HG02885 (cell line): ENCODE results near the gene ATP10A.
"Not testable (repeated sequence)": the region's sequence is repeated elsewhere in the genome, so short reads cannot be mapped to it uniquely, and the experiment has no call there.

ENCODE experiments used
- ATAC-seq: cut with Tn5 transposase; IDR thresholded peaks from one replicate; pipeline ENCODE4 v1.9.1; 2021; ENCODE audit warnings: mild to moderate bottlenecking; ENCODE audit not compliant: unreplicated experiment, poor library complexity

The ATP10A gene

DNA sequence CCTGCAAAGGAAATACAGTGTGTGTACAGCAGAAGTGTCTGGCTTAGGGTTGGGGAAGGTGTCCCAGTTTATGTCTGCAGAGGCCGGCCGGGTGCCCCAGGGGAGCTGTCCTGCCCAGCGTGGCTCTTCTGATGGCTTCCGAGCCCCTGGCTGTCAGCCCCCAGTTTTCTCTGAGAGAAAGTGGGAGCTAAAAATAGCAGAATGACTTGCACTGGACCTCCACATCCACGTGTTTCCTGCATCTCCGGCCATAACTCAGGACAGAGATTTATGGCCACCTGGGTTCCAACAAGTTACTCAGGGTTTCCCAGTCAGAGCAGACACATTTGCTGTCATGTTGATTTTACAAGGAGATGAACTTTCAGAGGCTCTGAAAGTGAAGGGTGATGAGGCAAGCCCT is 192.0 kb downstream of the ATP10A start:
- ATAC-seq = no peak

DNA sequence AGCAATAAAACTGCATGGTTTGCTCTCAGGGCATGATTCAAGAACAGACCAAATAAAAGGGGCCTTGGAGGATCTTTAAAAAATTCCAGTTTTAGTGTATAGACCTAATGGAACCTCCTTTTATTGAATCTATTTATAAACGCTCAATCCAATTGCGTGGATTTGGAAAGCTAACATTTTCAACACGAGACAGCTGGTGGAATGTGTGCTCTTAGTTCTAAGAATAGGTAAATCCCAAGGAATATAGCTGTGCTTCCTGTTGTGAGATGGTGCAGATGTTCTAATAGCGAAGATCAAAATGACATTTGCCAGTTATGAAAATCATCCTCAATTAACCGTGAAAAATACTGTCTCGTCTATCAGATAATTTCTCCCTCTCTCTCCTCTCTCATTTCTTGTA is 192.5 kb downstream of the ATP10A start:
- no peak for ATAC-seq

DNA sequence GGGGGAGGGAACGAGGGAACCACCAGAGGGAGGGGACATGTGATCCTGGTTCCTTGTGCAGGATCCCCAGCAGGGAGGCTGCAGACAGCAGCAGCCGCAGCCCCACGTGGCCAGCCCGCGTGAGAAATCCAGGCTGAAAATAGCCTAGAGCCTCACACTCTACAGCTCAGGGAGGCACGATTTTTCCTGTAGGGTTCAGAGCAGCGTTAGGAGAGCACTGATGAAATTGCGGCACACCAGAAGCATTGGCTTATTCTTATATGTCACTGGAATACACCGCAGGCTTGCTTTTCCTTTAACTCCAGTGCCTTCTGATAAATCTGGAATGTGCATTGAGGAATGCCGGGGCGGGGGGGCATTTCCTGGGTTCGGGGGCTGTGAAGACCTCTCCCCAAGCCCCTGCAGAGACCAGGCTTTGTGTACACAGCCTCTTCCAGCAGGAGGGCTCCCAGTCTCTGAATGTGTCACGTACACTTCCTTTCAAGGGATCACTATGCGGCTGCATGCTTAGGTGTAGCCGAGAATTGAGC is 193.0 kb downstream of the ATP10A start:
- ATAC-seq = no peak

DNA sequence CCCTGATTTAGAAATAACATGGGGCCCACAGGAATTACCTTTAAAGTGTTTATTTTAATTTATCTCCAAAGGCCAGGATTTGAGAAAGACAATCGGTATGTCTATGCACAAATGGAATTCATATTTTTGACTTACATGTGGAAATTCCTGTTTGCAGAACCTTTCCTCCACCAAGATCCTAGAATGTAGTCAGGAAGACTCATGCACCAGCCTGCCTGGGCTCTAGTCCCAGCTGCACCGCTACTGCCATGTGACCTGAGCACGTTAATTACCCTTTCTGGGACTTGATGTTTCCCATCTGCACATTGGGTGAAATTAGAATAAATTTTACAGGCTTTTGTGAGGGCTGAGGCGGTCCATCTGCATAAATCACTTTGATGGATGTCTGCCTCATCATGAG is 194.2 kb downstream of the ATP10A start:
- no peak for ATAC-seq

DNA sequence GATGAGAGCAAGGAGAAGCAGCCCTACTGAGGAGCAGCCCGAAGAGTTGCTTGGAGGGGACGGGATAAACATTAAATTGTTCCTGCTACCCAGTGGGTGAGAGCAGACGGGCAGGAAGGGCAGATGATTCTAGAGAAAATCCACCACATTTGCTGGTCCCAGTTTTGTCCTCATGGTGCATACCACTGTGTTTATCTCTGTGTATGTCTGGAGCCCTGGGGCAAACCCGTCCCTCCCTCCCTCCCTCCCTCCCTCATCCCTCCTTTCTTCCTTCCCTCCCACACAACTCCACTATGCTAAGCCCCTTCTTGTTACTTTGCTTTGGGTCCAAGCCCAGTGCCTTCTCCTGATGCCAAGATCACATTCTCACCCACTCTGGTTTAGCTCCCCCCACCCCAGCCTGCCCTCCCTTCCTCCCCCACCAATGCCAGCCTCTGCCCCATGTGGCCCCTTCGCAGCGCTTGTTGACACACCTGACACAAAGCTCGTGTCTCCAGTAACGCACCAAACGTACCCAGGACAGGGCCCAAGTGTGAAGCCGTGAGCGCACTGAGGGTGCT is 194.8 kb downstream of the ATP10A start:
- no peak for ATAC-seq

DNA sequence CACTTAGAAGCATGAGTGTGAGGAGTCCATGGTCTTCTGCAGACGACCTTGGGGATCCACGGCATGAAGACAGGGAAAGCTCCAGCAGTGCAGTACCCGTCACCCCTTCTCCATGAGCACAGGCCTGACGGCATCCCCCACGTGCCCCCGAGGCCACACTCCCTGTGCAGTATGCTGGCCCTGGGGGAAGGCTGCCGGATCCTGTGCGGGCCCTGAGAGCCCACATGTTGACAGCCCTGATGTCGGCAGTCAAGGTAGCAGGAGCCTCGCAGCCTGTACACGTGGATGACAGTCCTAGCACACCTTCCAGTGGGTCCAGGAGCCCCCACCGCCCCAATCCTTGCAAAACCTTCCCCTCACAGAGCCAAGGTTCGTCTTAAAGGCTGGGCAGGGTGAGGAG is 195.3 kb downstream of the ATP10A start:
- no peak for ATAC-seq

DNA sequence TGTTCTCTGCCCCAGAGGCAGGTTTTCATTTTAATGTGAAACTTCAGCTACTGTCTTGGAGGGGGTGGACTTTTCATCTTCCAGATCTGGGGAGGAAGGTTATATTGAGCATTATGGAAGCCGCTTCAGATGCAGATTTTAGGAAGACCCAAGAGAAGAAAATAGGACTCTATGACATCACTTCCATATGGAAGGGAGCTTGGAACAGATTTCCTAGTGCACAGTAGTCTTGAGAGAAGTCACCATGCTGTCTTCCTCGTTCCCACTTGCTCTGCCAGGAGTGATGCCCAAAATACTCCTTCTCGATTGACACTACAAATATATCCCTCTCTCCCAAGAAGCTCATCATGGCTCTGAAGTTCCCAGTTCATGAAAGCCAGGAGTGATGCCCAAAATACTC is 197.2 kb downstream of the ATP10A start:
- no peak for ATAC-seq

DNA sequence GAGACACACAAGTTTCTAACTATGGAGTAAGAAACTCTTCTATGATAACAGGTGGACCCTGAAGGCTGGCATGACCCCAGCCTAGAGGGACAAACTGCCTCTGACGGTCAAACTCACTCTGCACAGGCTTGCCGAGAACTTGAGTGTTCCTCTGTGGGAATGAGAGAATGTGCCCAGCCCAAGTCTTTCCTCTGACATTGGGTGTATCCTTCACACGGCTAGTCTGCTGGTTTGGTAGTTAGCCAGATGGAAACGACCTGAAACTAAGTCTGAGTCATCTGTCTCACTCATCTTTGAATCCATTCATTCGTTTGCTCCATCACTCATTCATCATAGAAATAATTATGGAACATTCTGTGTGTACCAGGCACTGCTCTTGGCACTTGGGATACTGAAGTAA is 198.4 kb downstream of the ATP10A start:
- no peak for ATAC-seq

DNA sequence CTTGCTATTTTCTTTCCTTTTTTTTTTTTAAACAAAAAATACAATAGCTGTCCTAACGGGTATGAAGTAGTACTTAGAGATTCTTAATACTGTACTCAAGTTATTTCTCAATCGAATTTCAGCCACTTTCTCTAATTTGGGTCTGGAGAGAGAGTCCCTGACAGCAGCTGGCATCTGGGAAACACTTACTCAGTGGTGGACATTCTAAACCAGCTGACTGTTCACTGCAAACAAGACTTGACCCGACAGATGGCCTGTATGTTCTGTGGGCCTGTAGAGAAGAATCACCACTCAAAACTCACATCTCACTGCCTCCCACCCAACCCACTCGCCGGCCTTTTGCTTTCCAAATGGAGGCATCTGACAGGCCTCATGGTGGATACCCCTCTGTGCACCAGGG is 199.6 kb downstream of the ATP10A start:
- ATAC-seq = no peak

DNA sequence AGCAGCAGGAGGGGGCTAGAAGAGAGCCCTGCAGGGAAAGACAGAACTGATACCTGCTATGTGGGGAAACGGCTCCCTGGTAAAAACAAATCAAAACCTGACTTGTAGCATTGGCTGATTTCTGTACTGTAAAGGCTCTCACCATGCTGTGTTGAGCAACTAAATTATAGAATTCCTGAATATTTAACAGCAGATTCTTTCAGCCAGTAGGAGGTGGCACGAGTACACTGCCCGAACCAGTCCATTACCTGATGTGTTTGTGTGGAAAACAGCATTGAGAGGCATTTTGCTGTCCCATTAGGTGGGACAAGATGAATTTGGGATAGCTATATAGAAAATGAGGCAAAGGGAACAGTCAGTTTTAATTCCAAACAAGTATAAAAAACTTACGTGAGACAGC is 201.2 kb downstream of the ATP10A start:
- no peak for ATAC-seq

DNA sequence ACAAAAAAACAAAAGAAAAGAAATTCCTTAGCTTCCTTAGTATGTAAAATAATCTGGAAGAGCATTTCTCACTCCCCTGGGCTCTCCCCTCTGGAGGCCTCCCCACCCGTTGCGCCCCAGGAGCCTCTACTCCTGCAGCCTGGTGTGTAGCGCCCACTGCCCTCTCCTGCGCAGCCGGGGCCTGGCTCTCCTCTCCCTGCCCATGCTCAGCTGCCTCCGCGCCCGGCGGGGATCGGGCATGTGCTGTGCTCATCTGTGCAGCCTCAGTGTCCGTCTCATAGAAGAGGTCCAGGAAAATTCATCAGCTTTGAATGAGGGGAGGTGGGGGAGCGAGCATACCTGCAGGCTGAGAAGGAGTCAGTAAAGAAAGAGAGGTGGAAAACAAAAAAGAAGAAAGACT is 203.9 kb downstream of the ATP10A start:
- no peak for ATAC-seq

DNA sequence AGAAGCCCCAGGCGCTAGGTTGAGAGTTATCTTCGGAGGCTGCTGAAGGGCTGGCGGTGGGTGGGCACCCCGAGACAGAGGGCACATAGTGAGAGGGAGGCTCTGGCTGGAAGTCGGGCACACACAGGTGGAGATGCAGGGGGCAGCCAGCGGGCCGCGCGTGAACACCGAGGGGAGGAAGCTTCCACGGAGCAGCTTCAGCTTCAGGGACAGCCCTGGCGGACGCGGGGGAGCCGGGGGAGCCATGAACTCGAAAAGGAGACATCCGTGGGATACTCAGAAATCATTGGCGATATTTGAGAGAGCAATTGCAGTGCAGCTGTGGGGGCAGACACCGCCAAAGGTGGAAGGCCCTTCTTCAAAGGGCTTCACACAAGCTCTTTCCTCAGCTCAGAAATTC is 204.6 kb downstream of the ATP10A start:
- ATAC-seq = no peak

DNA sequence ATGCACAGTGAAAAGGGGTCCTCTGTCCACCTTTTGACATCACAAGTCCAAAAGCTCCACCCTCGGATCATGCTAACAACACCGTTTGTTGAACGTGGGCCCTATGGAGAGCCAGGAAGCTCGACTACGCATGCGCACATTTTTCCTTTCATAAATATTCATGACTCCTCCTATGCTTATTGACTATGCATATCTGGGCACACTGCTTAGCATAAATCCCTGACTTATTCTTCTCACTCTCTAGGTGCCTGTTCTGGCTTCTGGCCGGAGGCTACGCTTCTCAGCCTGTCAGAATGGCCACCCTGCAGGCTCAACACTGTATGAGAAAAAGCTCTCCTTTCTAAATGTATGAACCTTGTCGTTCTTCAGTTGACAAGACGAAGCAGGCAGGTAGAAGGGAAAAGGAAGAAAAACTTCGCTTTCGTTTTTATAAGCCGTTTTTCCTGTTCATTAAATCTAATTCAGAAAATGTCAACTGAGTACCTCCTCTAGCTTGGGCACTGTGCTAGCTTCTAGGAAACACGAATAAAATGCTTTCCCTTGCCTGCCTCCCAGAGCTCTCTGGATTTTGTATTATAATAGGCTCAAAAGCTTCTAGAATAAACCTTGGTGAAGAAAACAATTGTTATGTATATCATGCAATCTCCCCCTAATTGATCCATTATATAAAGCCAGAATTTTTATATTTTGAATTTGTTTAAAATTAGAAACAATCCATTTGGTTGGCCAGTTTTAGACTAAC is 207.7 kb downstream of the ATP10A start:
- no peak for ATAC-seq

DNA sequence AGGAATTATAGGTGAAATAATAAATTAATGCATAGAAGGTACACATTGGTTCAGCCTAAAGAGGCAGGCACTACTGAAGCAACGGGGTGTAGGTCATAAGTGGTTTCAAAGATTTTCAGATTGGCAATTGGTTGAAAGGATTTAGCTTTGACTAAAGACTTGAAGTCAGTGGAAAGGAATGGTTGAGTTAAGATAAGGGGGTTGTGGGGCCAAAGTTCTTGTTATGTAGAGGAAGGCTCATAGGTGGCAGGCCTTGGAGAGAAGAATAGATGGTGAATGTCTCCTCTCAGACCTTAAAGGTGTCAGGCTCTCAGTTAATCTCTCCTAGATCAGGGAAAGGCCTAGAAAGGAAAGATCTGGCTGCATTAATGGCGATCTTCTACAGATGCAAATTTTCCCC is 209.8 kb downstream of the ATP10A start:
- ATAC-seq = no peak

DNA sequence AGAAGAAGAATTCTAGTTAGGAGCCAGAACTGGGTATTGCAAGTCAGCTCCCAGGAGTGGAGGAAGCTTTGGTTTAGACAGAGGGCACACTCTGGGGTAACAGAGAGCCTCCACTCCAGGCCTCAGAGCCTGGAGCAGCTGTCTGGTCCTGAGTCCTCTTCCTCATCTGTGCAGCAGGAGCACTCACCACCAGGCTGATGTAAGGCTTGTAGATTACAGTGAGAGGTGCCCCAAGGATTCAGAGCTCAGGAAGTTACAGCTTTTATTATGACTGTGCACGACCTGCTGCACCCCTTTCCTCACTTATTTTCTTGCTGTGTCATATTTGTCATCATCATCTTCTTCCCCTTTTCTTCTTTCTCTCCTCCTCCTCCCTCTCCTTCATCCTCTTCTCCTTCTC is 210.4 kb downstream of the ATP10A start:
- no peak for ATAC-seq

DNA sequence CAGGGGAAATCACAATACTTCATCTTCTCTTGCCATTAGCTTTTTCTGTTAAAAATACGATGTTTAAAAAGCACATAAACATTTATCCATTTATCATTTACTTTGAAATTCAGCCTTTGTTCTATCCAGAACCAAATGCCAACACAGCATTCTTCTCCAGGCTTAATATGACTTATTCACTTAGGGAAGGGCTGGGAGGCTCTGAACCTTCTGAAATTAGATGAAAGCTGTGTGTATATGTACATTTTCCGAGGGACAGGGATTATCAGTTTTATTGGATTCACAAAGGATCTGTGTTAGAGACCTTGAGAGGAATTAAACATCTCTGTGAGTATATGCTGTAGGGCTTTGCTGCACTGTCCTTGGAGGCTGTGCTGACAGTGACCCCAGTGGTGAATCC is 213.7 kb downstream of the ATP10A start:
- ATAC-seq = no peak

DNA sequence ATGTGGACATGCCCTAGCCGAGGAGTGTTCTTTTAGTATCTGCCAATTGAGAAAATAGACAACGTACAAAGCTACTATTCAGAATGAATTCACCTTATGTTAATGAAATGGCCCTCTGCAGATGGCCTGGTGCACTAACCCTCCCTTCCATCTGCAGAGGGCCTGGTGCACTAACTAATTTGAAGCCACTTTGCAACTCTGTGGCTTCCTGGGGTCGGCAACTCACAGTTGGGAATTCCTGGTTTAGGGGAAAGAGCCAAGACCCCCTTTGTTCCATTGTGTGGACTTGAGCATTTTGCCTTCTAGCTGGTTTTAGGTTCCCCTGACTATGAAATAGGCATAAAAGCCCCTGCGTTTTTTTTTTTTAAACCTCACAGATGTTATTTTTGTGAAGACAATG is 220.0 kb downstream of the ATP10A start:
- no peak for ATAC-seq

DNA sequence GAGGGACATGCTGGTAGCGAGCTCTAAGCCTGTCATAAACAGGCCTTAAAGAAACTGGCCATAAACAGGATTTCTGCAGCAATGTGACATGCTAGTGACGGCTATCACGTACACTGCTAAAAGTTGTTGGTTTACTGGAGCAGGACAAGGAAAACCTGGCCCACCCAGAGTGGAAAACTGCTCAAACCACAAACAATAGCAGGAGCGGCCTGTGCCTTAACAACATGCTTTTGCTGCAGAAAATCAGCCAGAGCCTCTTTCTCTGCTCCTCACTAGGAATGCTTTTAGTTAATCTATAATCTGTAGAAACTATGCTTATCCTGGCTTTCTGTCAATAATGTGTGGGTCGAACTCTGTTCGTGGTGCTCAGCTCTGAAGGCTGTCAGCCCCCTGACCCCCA is 221.4 kb downstream of the ATP10A start:
- ATAC-seq = no peak

DNA sequence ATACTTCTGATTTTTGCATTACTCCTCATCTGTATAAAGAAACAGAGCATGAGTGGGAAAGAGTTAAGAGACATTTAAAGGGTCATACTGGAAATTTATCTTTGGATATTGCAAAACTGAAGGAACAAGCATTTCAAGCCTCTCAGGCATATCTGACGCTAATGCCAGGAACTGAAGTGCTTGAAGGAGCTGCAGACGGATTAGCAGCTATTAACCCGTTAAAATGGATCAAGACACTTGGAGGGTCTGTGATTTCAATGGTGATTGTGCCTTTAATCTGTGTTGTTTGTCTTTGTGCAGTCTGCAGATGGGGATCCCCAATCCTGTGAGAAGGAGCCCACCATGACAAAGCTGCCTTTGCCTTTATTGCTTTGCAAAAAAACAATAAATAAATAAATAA is 221.8 kb downstream of the ATP10A start:
- ATAC-seq = no peak

DNA sequence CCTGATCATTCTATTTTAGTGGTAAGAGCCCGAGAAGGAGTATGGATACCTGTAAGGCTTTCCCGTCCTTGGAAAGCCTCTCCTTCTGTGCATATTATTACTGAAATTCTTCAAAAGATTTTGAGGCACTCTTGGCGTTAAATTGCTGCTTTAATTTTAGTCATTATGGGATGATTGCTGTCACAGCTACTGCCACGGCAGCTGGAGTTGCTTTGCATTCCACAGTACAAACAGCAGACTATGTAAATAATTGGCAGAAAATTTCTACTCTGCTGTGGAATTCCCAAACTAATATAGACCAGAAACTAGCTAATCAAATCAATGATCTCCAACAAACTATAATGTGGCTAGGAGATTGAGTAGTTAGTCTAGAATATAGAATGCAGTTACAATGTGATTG is 222.2 kb downstream of the ATP10A start:
- not testable (repeated sequence) for ATAC-seq

DNA sequence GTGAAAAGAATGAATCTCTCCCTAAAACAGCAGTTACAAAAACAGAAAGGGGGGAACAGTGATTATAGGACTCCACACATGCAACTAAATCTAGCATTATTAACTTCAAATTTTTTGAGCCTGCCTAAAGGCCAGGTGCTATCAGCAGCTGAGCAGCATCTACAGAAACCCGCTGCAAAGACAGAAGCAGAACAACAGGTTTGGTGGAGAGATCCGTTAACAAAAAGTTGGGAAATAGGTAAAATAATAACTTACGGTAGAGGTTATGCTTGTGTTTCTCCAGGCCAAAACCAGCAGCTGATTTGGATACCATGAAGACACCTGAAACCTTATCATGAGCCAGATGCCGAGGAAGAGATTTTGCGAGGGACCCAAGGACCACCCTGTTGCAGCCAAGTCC is 222.7 kb downstream of the ATP10A start:
- no peak for ATAC-seq

DNA sequence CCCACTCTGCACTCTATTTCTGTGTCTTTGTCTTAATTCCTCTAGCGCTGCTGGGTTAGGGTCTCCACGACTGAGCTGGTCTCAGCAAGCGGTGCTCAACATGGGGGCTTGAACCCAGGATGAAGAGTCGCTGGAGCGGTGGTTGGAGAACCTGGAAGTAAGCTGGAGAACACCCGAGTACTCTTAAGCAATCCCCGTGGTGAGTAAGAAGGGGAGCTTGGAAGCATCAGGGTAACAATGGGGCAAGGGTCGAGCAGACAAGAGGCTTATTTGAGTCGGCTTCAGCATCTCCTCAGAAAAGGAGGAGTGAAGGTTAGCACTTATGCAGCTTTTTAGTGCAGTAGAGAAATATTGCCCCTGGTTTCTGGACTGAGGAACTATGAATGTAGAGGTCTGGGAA is 226.6 kb downstream of the ATP10A start:
- ATAC-seq = not testable (repeated sequence)
